UCSD-AML1 (cell line): Measurements from ENCODE around the gene ATG7.

Experiments
- DNase-seq: peaks from one replicate; lab custom pipeline; 2025; ENCODE audit not compliant: unreplicated experiment; lab: John Stamatoyannopoulos, UW

Gene ATG7

DNA sequence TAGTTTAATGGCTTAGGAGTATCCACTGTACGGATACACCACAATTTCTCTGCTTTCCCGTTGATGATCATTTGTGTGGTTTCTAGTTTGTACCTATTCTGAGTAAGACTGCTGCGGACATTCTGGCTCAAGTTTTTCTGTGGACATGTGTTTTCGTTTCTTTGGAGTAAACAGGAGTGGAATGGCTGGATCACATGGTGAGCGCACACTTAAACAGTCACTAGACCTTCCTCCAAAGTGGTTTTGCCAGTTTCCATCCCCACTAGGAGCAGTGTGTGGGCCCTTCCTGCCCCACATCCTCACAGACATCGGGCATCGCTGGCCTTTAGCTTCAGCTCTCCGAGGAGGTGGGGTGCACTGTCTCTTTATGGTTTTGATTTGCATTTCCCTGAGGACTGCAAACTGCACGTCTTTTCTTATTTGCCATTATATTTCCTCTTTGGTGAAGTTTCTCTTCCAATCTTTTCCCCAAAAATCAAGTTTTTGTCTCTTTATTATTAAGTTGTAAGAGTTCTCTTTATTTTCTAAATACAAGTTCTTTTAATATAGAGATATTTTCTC, 277.5 kb downstream of the ATG7 start:
- DNase-seq = no peak

DNA sequence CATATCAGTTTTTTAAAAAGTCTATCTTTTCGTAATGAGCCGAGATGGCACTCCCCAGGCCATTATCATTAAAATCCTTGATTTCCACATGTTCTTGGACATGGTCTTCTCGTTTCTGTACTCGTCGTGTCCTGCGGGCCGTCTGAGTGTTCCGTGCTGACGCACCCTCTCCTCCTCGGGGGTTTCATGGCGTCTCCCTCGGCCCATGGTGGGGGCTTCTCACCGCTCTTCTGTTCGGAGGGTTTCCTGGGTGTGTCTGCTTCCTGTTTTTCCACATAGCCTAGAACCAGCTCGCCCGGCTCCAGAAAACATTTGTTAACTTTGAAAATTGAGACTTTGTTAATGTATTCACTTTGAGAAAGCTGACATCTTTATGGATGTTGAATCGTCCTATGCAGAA, 278.8 kb downstream of the ATG7 start:
- DNase-seq = no peak

GRCh38 chr3:11552289-11553264, 280.4 kb downstream of the ATG7 start:
- DNase-seq = no peak

GRCh38 chr3:11553436-11554235, 281.4 kb downstream of the ATG7 start:
- DNase-seq = no peak

GRCh38 chr3:11554236-11554610, 282.0 kb downstream of the ATG7 start:
- no peak for DNase-seq

- DNase-seq = no peak
These were observed 282.5 kb downstream of the ATG7 start for GRCh38 chr3:11554666-11555065.

- no peak for DNase-seq
These were observed 283.1 kb downstream of the ATG7 start for GRCh38 chr3:11555211-11555782.

DNA sequence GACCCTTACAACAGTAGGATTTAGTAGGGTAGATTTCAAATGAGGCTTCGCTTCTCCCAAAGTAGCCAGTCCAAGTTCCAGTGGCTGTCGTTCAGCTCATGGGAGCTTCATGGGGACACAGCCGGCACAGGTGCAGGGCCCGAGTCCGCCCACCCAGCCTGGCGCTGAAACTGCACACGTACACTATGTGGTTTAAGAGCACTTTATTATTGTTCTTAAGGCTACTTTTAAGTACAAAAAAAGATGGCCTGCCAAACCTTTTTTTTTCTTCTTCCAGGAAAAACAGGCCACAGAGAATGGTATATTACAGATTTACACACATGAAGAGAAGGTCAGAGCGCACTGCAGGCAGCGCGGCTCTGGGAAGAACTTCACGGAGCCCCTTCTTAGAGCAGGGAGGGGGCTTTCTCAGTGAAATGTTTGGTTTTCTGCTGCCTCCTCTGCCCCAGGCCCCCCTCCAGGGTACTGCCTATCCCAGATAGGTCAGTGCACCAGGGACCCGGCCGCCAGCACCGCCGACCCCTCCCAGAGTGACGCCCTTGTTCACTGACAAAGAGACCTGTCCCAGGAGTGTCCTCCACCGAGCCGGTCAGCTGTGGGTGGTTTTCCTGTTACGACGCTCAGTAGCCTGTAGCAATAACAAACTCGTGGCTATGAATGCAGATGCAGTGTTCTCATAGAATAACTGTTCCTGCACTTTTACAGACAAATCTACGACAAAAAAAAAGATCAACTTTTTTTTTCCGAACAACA, 283.9 kb downstream of the ATG7 start:
- no peak for DNase-seq

DNA sequence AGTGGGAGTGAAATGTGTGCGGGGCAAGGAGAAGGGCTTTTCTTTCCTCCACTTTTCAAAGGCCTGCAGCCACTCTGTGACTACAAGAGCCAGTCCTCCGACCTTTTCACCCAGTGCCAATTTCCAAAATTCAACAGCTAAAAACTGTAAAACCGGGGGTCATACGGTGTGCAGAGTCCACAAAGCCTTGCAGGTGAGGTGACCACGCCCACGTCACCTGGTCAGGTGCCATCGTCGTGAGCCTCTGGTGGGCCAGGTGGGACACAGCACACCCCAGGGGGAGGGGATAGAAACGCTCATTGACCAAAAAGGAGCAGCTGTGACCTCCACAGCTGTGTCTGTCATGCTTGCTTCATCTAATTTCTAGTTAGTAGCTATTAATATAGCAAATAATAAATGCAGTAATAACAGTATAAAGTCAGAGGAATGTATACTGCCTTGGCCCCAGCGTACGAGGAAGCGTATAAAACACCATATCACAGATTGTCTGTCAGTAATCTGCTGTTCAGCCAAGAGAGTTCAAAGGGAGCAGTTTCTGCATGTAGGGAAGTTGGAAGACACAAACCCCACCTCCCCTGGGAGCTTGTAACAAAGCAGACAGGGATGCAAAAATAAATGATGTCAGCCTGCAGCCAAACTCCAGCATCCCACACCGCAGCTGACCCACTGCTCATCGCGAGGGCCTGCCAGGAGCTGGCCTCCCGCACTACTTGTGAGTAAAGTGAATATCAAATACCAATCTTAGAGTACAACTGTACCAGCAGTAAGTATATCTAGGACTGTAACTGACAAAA, 284.9 kb downstream of the ATG7 start:
- no peak for DNase-seq

DNA sequence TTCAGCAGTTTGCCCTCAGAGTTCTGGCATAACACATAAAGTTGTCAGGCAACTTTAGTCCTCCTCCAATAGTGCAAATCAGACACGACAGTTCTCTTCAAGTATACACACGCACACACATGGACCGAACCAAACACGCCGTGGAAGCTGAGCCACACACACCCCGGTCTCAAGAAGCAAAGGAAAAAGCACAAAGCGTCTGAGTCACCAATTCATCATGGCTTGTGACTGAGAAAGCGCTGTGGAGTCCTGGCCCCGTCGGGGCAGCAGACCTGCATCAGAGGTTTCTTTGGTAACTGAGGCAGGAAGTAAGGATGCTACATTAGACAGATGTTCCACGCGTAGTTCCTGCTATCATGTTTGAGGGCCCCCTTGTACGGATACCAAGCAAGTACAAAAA, 285.8 kb downstream of the ATG7 start:
- no peak for DNase-seq

DNA sequence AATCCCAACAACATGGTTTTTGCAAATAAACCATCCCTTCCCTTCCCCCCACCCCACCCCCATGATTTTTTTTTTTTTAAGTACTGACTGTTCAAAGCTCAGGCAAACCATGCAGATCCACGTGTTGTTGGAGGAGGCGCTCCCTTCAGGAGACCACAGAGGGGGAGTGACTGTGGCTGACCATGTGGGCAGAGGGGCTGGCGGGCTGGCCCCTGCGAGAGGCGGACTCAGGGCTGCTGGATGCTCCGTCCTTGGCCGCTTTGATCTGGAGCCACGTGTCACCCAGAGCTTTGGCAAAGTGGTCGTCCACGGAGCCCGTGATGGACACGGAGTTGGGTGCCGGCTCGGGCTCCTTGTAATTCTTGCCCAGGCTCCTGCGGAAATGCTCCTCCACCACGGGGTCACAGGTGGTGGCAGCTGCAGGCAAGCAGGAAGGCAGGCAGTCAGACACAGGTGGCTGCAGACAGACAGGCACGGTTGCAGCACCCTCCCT, 286.3 kb downstream of the ATG7 start:
- no peak for DNase-seq

DNA sequence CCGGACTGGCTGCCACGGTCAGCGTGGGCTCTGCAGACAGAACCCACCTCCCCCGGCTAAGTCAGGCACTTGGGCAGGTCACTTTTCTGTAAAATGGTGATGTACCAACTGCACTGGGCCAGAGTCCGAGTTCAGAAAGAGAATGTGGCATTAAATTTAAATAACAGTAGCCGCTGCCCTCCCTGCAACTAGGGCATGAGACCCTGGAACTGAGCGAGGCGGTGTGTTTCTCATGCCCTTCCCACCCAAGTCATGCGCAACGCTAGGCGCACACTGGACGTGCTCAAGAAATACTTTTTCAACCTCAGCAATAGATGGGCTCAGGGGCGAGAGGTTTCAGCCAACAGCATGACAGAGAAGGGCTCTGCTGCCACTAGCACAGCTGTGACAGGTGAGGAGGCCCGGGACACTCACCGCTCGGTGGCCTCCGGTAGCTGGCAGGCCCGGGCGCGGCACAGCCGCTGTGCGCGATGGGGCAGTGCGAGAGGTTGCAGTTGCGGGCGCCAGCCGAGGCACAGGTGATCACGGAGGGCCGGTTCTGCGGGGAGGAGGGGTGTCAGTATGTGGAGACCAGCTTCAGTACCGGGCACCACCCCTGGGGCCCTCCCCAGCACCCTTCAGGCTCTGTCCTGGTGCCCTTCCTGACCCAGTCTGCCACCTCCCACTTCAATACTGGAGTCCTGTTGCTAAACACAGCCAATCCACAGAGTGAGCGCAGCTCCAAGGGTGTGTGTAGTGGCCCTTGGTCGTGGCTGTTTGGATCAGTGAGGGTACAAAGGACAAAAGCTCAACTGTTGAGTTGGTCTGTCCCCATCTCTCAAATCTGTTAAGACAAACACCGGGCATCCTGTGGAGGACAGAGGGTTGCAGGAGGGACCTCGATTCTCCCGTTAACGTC, 287.0 kb downstream of the ATG7 start:
- no peak for DNase-seq

DNA sequence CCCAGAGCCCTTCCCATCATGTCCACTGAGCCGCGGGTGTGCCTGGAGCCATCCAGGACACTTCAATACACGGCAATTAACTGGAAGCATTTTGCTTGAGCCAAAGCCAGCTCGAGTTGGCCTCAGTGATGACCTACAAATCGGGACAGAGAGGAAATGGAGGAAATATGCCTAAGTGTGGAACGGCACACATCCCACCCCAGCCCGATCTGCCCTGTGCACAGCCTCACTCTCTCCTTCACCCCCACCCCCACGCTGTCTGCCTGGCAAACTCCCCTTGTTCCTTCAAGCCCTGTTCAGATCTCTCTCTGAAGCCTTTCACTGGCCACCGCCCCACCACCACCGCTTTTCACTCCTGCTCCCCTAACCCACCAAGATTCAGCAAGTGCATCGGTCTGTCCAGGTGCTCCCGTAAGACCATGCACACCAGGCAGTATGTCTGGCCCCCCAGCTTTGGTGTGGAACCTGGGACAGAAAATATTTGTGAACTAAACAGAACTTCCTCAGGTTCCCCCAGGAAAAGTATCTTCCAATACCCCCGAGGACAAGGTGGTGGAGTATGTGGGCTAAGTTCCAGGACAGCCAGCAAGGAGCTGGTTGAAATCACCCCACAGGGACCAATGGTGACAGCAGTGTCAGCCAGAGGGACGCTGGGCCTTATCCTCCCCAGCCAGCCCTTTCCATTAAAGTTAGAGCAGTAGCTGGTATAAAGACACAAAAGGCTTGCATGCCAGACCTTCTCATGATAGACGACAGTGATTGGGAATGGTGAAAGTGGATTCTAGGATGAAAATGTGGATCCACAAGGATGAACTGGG, 287.8 kb downstream of the ATG7 start:
- DNase-seq = no peak

DNA sequence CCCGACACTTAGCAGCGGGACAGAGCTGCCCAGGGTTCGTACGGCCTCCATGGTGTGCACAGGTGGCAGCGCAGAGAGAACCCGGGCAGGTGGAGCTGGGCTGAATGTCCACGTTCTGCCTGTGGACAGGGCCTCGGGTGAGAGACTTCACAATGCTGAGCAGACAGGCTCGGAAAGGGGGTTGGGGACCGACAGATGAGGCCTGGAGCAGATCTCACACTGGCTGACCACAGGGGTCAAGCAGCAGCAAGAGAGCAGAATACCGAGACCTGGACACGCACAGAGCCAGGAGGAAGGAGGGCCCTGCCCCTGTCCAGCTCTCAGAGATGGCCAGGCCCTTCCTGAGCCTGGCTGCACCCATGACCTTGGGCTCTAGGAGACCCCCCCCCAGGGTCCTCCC, 288.5 kb downstream of the ATG7 start:
- no peak for DNase-seq

GRCh38 chr3:11562277-11562881, 290.2 kb downstream of the ATG7 start:
- DNase-seq = no peak

GRCh38 chr3:11563159-11563864, 291.1 kb downstream of the ATG7 start:
- no peak for DNase-seq

DNA sequence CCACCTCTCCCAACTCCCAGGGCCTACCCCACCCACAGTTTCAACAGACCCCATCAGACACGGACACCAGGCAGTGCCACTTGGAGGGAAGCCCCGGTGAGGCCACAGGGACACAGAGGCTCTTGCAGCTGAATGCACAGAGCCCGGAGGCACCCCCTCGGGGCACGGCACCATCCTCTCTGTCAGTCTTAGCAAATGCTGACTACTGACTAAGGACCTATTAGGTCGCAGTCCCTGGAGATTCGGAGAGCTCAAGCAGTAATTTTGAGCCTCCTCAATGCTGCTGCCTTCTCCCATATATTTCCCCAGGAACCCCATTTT, 291.6 kb downstream of the ATG7 start:
- no peak for DNase-seq
